Chondrocyte (in vitro differentiated cells): ENCODE measurements around the gene RNF149. TPM values are rescaled to one million over a fixed set of nuclear protein-coding genes. Genes with fewer than 3 reads are reported as not detected.
A peak's percentile ranks its signal among the peaks of the same experiment; 100 is the strongest.

Source experiments
- DNase-seq: peaks from one replicate; pipeline ENCODE4 v3.0.0; 2021; ENCODE audit warnings: mixed read lengths, low spot score
- H3K27ac Mint-ChIP-seq: one replicate; pipeline ENCODE4 v1.8.0; 2021; ENCODE audit warnings: mild to moderate bottlenecking, moderate library complexity, mixed read lengths; ENCODE audit not compliant: unreplicated experiment
- H3K27me3 Mint-ChIP-seq: 2 replicates; pipeline ENCODE4 v1.8.0; 2021; ENCODE audit warnings: low read depth, mixed read lengths
- H3K36me3 Mint-ChIP-seq: 2 replicates; pipeline ENCODE4 v1.8.0; 2021; ENCODE audit warnings: low read depth, mixed read lengths
- H3K4me1 Mint-ChIP-seq: 2 replicates; pipeline ENCODE4 v1.8.0; 2021; ENCODE audit warnings: low read depth, mild to moderate bottlenecking, mixed read lengths
- H3K4me3 Mint-ChIP-seq: one replicate; pipeline ENCODE4 v1.8.0; 2021; ENCODE audit warnings: mild to moderate bottlenecking, moderate library complexity, mixed read lengths; ENCODE audit not compliant: unreplicated experiment
- H3K9me3 Mint-ChIP-seq: 2 replicates; pipeline ENCODE4 v1.8.0; 2021; ENCODE audit warnings: low read depth, mixed read lengths
- CTCF ChIP-seq: fragments of 200-600 bp; sonication (generic); IDR thresholded peaks from 2 replicates; pipeline ENCODE4 v1.5.0; 2021; ENCODE audit warnings: antibody characterized with exemption, mild to moderate bottlenecking, moderate library complexity
- total RNA-seq: library from RNA; stranded (reverse); gene quantifications from 3 replicates; pipeline ENCODE4 v1.2.1, GENCODE V29; 2021

The RNF149 gene
- total RNA-seq, 1 donor from 2014 or later = 26.2 TPM

DNA sequence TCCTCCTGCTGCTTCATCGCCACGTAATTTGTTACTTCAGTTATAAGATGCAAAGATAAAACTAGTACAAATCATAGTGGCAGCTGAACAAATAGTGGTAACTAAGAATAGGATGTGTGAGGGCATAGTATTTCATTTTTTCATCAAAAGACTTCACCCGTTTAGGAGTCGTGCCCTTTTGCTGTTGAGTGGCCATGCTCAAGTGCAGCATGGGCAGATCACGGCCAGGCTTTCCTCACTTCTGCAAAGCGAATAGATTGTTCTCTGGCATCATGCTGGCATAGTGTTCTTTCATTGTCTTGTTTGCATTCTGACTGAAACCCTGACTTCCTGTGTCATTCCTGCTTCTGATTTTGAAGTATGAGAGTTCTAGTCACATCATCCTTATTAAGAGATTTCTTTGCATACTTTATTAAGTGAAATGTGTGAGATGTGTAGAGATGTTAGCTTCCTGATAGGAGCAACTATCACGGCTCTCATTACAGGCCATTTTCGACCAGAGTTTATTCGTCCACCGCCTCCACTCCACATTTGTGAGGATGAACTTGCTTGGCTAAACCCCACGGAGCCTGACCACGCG, 44.1 kb downstream of the RNF149 start:
- no peak overlapping the region for H3K4me3 Mint-ChIP-seq
- no peak for TF ChIP-seq CTCF
- no peak overlapping the region for H3K27ac Mint-ChIP-seq
- no peaks in the 10 kb centered on the region for H3K27me3 Mint-ChIP-seq
- DNase-seq = no peak
- no peaks in the 10 kb centered on the region for H3K9me3 Mint-ChIP-seq
- peaks cover 21% of the 10 kb centered on the region for H3K36me3 Mint-ChIP-seq
- peaks cover 26% of the 10 kb centered on the region for H3K4me1 Mint-ChIP-seq

GRCh38 chr2:101263377-101263800, 45.1 kb downstream of the RNF149 start:
- peaks cover 23% of the 10 kb centered on the region for H3K4me1 Mint-ChIP-seq
- H3K36me3 Mint-ChIP-seq = peaks cover 26% of the 10 kb centered on the region
- no peak overlapping the region for H3K4me3 Mint-ChIP-seq

GRCh38 chr2:101262142-101262541, 46.4 kb downstream of the RNF149 start:
- Mint-ChIP-seq H3K36me3 (peaks cover 24% of the 10 kb centered on the region), H3K9me3 (peaks cover 4% of the 10 kb centered on the region), H3K27me3 (no peaks in the 10 kb centered on the region), H3K4me1 (peaks cover 11% of the 10 kb centered on the region), H3K4me3 (no peak overlapping the region), H3K27ac (no peak overlapping the region)
- no peak for TF ChIP-seq CTCF
- DNase-seq = no peak

More at GRCh38 chr2:101263377-101263800, 45.1 kb downstream of the RNF149 start:
- H3K9me3 Mint-ChIP-seq = peaks cover 4% of the 10 kb centered on the region
- TF ChIP-seq CTCF = no peak
- DNase-seq = no peak
- no peaks in the 10 kb centered on the region for H3K27me3 Mint-ChIP-seq
- no peak overlapping the region for H3K27ac Mint-ChIP-seq

DNA sequence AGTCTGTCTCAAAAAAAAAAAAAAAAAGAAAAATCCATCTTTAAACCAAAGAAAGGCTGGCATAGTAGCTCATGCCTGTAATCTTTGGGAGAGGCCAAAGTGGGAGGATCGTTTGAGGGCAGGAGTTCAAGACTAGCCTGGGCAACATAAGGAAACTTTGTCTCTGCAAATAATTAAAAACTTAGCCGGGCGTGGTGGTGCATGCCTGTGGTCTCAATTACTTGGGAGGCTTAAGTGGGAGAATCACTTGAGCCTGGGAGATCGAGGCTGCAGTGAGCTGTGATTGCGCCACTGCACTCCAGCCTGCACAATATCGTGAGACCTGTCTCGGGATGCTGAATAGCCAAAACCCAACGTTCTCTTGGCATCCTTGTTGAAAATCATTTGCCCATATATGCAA, 49.7 kb downstream of the RNF149 start:
- DNase-seq = no peak
- Mint-ChIP-seq H3K27me3 (no peaks in the 10 kb centered on the region), H3K27ac (no peak overlapping the region), H3K4me1 (peaks cover 27% of the 10 kb centered on the region), H3K9me3 (peaks cover 4% of the 10 kb centered on the region), H3K4me3 (no peak overlapping the region), H3K36me3 (peaks cover 16% of the 10 kb centered on the region)
- no peak for TF ChIP-seq CTCF

- Mint-ChIP-seq H3K4me3 (no peak overlapping the region), H3K4me1 (peaks cover 37% of the 10 kb centered on the region)
Measured at GRCh38 chr2:101256316-101256715, 52.2 kb downstream of the RNF149 start.

More at GRCh38 chr2:101256316-101256715, 52.2 kb downstream of the RNF149 start:
- no peak for DNase-seq
- Mint-ChIP-seq H3K36me3 (peaks cover 14% of the 10 kb centered on the region), H3K9me3 (peaks cover 4% of the 10 kb centered on the region), H3K27me3 (no peaks in the 10 kb centered on the region), H3K27ac (peak overlapping the region; percentile 45)
- TF ChIP-seq CTCF = no peak
